HG02870 (cell line): ENCODE results near the gene KRT85.
"Not testable (repeated sequence)": the region's sequence is repeated elsewhere in the genome, so short reads cannot be mapped to it uniquely, and the experiment has no call there.

Experiments used
- ATAC-seq: cut with Tn5 transposase; IDR thresholded peaks from one replicate; pipeline ENCODE4 v1.9.1; 2021; ENCODE audit warnings: mild to moderate bottlenecking, moderate library complexity; ENCODE audit not compliant: unreplicated experiment

The KRT85 gene

DNA sequence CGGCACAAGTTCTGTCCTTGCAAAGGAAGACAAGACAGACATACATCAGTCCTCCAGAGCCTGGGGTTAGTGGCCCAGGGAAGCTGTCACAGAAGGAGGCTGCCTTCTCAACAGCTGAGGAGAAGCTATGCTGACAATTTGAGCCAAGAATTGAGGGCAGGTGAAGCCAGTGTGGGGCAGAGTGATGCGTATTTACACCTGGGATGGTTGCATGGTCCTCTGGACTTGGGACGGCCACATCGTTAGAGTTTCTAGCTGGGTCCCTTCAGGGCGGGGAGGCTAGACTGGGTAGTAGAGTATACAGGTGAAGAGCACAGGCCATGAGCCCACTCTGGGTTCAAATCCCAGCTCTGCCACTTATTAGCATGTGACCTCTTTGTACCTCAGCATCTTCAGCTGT is 16.5 kb downstream of the KRT85 start:
- ATAC-seq: no peak

GRCh38 chr12:52350021-52350620 is 17.2 kb downstream of the KRT85 start:
- no peak for ATAC-seq

- no peak for ATAC-seq
Measured at GRCh38 chr12:52349196-52349595, 18.1 kb downstream of the KRT85 start.

GRCh38 chr12:52347551-52348510 is 19.4 kb downstream of the KRT85 start:
- no peak for ATAC-seq

DNA sequence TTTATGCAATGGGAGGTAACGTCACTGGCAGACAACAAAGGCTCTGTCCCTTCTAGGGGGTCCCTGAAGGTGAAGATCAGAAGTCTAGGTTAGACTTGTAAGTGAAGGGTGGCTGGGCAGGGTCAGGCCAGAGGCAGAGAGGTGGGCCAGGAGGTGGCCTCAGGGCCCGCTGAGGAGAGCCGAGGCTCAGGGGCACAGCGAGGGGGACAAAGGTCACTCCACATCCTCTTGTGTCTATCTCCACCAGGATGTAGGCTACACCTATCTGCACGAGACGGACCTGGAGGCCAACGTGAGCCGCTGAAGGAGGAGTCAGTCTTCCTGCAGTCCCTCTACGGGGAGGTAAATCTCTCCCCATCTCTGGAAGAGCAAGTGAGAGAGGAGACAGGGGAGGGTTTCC is 20.3 kb downstream of the KRT85 start:
- no peak for ATAC-seq

DNA sequence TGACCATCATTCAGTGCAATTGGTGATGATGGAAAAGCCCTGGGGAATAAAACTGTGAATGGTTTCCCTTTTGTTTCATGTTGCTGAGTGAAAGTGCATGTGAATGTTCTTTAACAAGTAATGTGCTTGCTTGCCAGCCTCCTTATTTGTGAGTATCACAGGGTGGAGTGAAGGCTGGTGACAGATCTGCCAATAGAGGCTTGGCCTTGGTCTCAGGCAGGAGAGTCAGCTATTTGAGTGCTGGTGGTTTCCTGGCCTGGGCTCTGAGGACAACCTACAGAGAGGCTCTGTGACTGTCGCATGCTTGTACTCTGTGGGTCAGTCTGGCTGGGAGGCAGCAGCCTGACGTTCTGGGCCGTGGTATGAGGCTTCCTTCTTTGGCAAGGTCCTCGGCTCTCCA is 20.7 kb downstream of the KRT85 start:
- ATAC-seq: no peak

GRCh38 chr12:52345041-52345440 is 22.2 kb downstream of the KRT85 start:
- ATAC-seq: not testable (repeated sequence)

DNA sequence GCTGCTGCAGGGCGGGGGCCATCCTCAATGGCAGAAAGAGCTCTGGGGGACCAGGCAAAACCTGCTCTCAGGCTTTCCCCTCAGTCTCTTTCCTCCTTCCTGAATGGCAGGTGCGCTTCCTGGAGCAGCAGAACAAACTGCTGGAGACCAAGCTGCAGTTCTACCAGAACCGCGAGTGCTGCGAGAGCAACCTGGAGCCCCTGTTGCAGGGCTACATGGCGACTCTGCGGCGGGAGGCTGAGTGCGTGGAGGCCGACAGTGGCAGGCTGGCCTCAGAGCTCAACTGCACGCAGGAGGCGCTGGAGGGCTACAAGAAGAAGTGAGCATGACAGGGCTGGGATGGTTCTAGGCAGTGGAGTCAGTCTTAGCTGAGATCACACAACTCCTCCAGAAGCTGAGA is 23.2 kb downstream of the KRT85 start:
- no peak for ATAC-seq

DNA sequence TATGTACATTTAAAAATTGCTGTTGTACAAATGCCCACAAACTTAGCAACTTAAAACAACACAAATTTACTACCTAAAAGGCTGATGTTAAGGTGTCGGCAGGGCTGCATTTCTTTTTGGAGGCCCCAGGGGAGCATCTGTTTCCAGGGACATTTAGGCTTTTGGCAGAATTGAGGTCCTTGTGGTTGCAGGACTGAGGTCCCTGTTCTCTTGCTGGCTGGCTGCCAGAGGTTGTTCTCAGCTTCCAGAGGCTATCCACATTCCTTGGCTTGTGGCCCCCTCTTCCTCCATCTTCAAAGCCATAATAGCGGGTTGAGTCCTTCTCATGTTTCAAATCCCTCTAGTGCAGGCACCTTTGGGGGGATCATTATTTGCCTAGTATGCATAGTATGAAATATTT is 23.7 kb downstream of the KRT85 start:
- no peak for ATAC-seq

GRCh38 chr12:52342781-52343490 is 24.3 kb downstream of the KRT85 start:
- no peak for ATAC-seq

DNA sequence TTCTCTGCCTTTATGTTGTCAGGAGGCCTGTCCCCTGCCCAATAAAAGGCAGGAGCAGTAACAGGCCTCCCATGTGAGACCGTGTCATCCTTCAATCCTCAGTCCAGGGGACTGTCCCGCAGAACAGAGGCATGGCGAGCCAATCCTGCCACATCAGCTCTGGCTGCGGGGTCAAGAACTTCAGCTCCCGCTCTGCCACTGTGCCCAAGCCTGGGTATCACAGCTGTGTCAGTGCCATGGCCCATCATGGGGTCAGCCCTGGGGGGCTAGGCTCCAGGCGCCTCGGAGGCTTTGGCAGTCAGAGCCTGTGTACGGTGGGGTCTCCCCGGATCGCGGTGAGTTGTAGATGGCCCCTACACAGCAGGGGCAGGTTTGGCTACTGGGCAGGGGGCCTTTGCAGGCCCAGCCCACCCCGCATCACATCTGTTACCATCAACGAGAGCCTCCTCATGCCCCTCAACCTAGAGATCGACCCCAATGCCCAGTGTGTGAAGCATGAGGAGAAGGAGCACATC is 26.2 kb downstream of the KRT85 start:
- no peak for ATAC-seq

DNA sequence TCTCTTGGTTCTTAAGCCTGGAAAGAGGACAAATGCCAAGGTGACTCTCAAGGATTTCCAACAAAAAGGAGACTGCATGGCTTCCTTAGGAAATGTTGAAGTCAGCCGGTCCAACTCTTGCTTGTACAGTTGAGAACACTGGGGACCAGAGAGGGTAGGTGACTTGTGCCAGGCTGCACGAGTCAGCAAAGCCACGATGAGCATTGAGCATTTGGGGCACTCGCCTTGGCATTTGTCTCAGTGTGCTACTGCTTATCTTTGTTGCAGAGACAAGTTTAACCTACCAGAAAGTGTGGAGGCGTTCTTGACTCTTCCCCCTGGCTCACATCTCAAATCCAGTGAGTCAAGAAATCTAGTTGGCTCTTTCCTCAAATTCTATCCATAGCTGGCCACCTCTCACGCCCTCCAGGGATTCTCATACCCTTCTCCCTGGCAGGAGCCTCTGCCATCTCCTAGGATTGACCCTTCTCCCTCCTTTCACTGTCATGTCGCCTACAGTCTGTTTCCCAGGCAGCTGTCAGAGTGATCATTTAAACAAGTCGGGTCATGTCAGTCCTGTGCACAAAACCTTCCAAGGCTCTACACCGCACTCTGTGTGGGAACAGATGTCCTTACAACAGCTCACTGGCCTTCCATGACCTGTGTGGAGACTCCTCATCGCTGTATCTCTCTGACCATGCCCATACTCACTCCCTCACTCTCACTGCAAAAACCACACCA is 28.9 kb downstream of the KRT85 start:
- ATAC-seq: no peak

GRCh38 chr12:52337054-52337453 is 30.2 kb downstream of the KRT85 start:
- no peak for ATAC-seq

- ATAC-seq: no peak
Measured at GRCh38 chr12:52336641-52337040, 30.6 kb downstream of the KRT85 start.

GRCh38 chr12:52335598-52336262 is 31.6 kb downstream of the KRT85 start:
- no peak for ATAC-seq

- no peak for ATAC-seq
Measured at GRCh38 chr12:52334185-52334584, 33.1 kb downstream of the KRT85 start.

- no peak for ATAC-seq
Measured at GRCh38 chr12:52333321-52333720, 34.0 kb downstream of the KRT85 start.

- no peak for ATAC-seq
Measured at GRCh38 chr12:52332381-52332780, 34.9 kb downstream of the KRT85 start.

DNA sequence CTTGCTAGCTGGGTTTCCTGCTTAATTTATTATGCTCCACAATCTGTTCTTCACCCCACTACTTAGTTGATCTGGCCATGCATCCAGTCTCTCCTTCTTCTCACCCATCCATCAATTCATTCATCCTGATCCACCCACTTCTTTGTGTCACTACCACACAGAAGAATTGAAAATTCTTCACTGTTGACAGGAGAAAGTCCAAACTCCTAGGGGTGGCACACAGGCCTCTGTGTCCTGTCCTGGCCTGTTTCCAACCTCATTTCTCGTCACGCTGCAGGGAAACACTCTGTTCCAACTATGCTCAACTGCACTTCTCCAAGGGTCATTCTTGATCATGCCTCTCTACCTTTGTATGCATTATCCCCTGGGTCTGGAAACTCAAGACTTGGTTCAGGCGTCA is 35.4 kb downstream of the KRT85 start:
- ATAC-seq: no peak

- ATAC-seq: no peak
Measured at GRCh38 chr12:52331039-52331438, 36.2 kb downstream of the KRT85 start.
